GM12872 (cell line): Measurements from ENCODE around the gene APOBEC3H.
"Not testable (repeated sequence)": the region's sequence is repeated elsewhere in the genome, so short reads cannot be mapped to it uniquely, and the experiment has no call there.

Source experiments
- CTCF ChIP-seq: IDR thresholded peaks from 3 replicates; pipeline ENCODE4 v1.5.1; 2011; ENCODE audit warnings: low read depth, mild to moderate bottlenecking, low read length, moderate library complexity; ENCODE audit not compliant: insufficient read depth

APOBEC3H gene

GRCh38 chr22:39097098-39098020, at the start of gene APOBEC3H:
APOBEC3H (plus strand) TSS chr22:39097244; CDS start chr22:39100279, 3,035 bp downstream.
- TF ChIP-seq CTCF: no peak

GRCh38 chr22:39055658-39056057, 41.4 kb upstream of the APOBEC3H start:
- TF ChIP-seq CTCF: no peak

- TF ChIP-seq CTCF: peak; percentile 56; the same call in 1 of the 3 replicates
Measured at GRCh38 chr22:39068033-39068785, 28.8 kb upstream of the APOBEC3H start.

GRCh38 chr22:39070186-39070585, 26.9 kb upstream of the APOBEC3H start:
- no peak for TF ChIP-seq CTCF

GRCh38 chr22:39073981-39074380, 23.1 kb upstream of the APOBEC3H start:
- no peak for TF ChIP-seq CTCF

GRCh38 chr22:39077026-39077840, 19.8 kb upstream of the APOBEC3H start, which contains the start of gene APOBEC3G:
APOBEC3G (plus strand) TSS chr22:39077275; CDS start chr22:39077362, 87 bp downstream.
- not testable (repeated sequence) for TF ChIP-seq CTCF
